Measurements from ENCODE around the gene BCL2. TPM values are rescaled to one million over a fixed set of nuclear protein-coding genes. Genes with fewer than 3 reads are reported as not detected.

BCL2 gene
- total RNA-seq, 8 experiments from 2014 or later: 0.97 to 29.2 (median 5.8) TPM

- ATAC-seq (replicated peaks in 6 of 8): peak; percentile 38 to 99 (median 99)
- in situ Hi-C loops (cut with MboI; ENCODE audit: low pct_unique_long_range_greater_than_20kb in 2 of 9, low sequenced_read_pairs in 9 of 9, unreplicated experiment in 9 of 9): no loop called here
- peaks cover 6 to 12% of the 10 kb centered on the region in 2 donors for H3K4me1 ChIP-seq (replicated peaks in 1 of 2)
- H3K4me3 ChIP-seq: no peak overlapping the region
- peak overlapping the region in 1 of 2 donors; percentile 9 for H3K27ac ChIP-seq
- 4 to 100% (median 64%) methylated on average over 1 to 5 of the region's 7 CpGs for WGBS, 10 experiments
Measured at GRCh38 chr18:63161761-63162195, 157.8 kb downstream of the BCL2 start.

GRCh38 chr18:63161032-63161760 lies 158.4 kb downstream of the BCL2 start:
- in situ Hi-C loops (cut with MboI; ENCODE audit: low pct_unique_long_range_greater_than_20kb in 2 of 9, low sequenced_read_pairs in 9 of 9, unreplicated experiment in 9 of 9): no loop called here
- no peak for ATAC-seq (replicated peaks in 6 of 8)
- no peak overlapping the region for H3K27ac ChIP-seq

GRCh38 chr18:63160172-63160995 lies 159.2 kb downstream of the BCL2 start:
- in situ Hi-C loops (cut with MboI; ENCODE audit: low pct_unique_long_range_greater_than_20kb in 2 of 9, low sequenced_read_pairs in 9 of 9, unreplicated experiment in 9 of 9): no loop called here
- WGBS, 10 experiments: 83 to 100% (median 92%) methylated on average over 1 to 11 of the region's 13 CpGs; no CpG with 5 or more reads in 3 of the 10 experiments
- H3K4me1 ChIP-seq (replicated peaks in 1 of 2): peaks cover 6 to 12% of the 10 kb centered on the region in 2 donors
- no peak overlapping the region for H3K4me3 ChIP-seq
- ATAC-seq (replicated peaks in 6 of 8): no peak
- H3K27ac ChIP-seq: no peak overlapping the region

More at GRCh38 chr18:63161032-63161760, 158.4 kb downstream of the BCL2 start:
- WGBS, 10 experiments: 58 to 100% (median 92%) methylated on average over 2 to 6 of the region's 7 CpGs; no CpG with 5 or more reads in 3 of the 10 experiments
- Histone ChIP-seq H3K4me3 (no peak overlapping the region), H3K4me1 (replicated peaks in 1 of 2) (peaks cover 6 to 12% of the 10 kb centered on the region in 2 donors)

- H3K27ac ChIP-seq: no peak overlapping the region
- in situ Hi-C loops (cut with MboI; ENCODE audit: low pct_unique_long_range_greater_than_20kb in 2 of 9, low sequenced_read_pairs in 9 of 9, unreplicated experiment in 9 of 9): no loop called here
- 73 to 99% (median 88%) methylated on average over 6 to 9 of the region's 9 CpGs for WGBS, 10 experiments
Measured at GRCh38 chr18:63159590-63159989, 160.0 kb downstream of the BCL2 start.

GRCh38 chr18:63158676-63159291 lies 160.8 kb downstream of the BCL2 start:
- WGBS, 10 experiments: 40 to 100% (median 90%) methylated on average over 1 to 6 of the region's 6 CpGs
- no peak overlapping the region for H3K27ac ChIP-seq

More at GRCh38 chr18:63159590-63159989, 160.0 kb downstream of the BCL2 start:
- Histone ChIP-seq H3K4me1 (replicated peaks in 1 of 2) (peaks cover 6 to 12% of the 10 kb centered on the region in 2 donors), H3K4me3 (no peak overlapping the region)
- ATAC-seq (replicated peaks in 6 of 8): no peak

GRCh38 chr18:63158012-63158631 lies 161.4 kb downstream of the BCL2 start:
- no peak for ATAC-seq (replicated peaks in 6 of 8)
- Histone ChIP-seq H3K4me3 (no peak overlapping the region), H3K27ac (no peak overlapping the region), H3K4me1 (replicated peaks in 1 of 2) (peaks cover 6 to 12% of the 10 kb centered on the region in 2 donors)
- in situ Hi-C loops (cut with MboI; ENCODE audit: low pct_unique_long_range_greater_than_20kb in 2 of 9, low sequenced_read_pairs in 9 of 9, unreplicated experiment in 9 of 9): no loop called here
- WGBS, 10 experiments: 23 to 100% (median 69%) methylated on average over 1 to 6 of the region's 7 CpGs; no CpG with 5 or more reads in 3 of the 10 experiments

More at GRCh38 chr18:63158676-63159291, 160.8 kb downstream of the BCL2 start:
- peaks cover 6 to 12% of the 10 kb centered on the region in 2 donors for H3K4me1 ChIP-seq (replicated peaks in 1 of 2)
- ATAC-seq (replicated peaks in 6 of 8): no peak
- H3K4me3 ChIP-seq: no peak overlapping the region
- in situ Hi-C loops (cut with MboI; ENCODE audit: low pct_unique_long_range_greater_than_20kb in 2 of 9, low sequenced_read_pairs in 9 of 9, unreplicated experiment in 9 of 9): no loop called here

GRCh38 chr18:63157293-63158011 lies 162.1 kb downstream of the BCL2 start:
- no peak for ATAC-seq (replicated peaks in 6 of 8)
- no peak overlapping the region for H3K27ac ChIP-seq
- in situ Hi-C loops (cut with MboI; ENCODE audit: low pct_unique_long_range_greater_than_20kb in 2 of 9, low sequenced_read_pairs in 9 of 9, unreplicated experiment in 9 of 9): no loop called here

GRCh38 chr18:63155910-63156773 lies 163.4 kb downstream of the BCL2 start:
- Histone ChIP-seq H3K4me3 (no peak overlapping the region), H3K27ac (no peak overlapping the region), H3K4me1 (replicated peaks in 1 of 2) (no peaks in the 10 kb centered on the region)
- ATAC-seq (replicated peaks in 6 of 8): no peak
- in situ Hi-C loops (cut with MboI; ENCODE audit: low pct_unique_long_range_greater_than_20kb in 2 of 9, low sequenced_read_pairs in 9 of 9, unreplicated experiment in 9 of 9): no loop called here
- WGBS, 10 experiments: 22 to 98% (median 74%) methylated on average over 1 to 10 of the region's 14 CpGs; no CpG with 5 or more reads in 1 of the 10 experiments

More at GRCh38 chr18:63157293-63158011, 162.1 kb downstream of the BCL2 start:
- Histone ChIP-seq H3K4me1 (replicated peaks in 1 of 2) (peaks cover 6 to 12% of the 10 kb centered on the region in 2 donors), H3K4me3 (no peak overlapping the region)
- WGBS, 10 experiments: 87 to 100% (median 97%) methylated on average over 1 to 14 of the region's 15 CpGs

GRCh38 chr18:63155169-63155852 lies 164.3 kb downstream of the BCL2 start:
- Histone ChIP-seq H3K27ac (no peak overlapping the region), H3K4me3 (no peak overlapping the region), H3K4me1 (replicated peaks in 1 of 2) (no peaks in the 10 kb centered on the region)
- WGBS, 10 experiments: 30 to 90% (median 56%) methylated on average over 2 to 11 of the region's 23 CpGs; no CpG with 5 or more reads in 4 of the 10 experiments
- peak in 7 of 8 experiments; percentile 28 to 90 (median 42) for ATAC-seq (replicated peaks in 6 of 8)
- in situ Hi-C loops (cut with MboI; ENCODE audit: low pct_unique_long_range_greater_than_20kb in 2 of 9, low sequenced_read_pairs in 9 of 9, unreplicated experiment in 9 of 9): no loop called here

- in situ Hi-C loops (cut with MboI; ENCODE audit: low pct_unique_long_range_greater_than_20kb in 2 of 9, low sequenced_read_pairs in 9 of 9, unreplicated experiment in 9 of 9): no loop called here
Measured at GRCh38 chr18:63154350-63155152, 165.0 kb downstream of the BCL2 start.

More at GRCh38 chr18:63154350-63155152, 165.0 kb downstream of the BCL2 start:
- no peak for ATAC-seq (replicated peaks in 6 of 8)
- WGBS, 10 experiments: 70 to 100% (median 84%) methylated on average over 1 to 6 of the region's 10 CpGs; no CpG with 5 or more reads in 4 of the 10 experiments
- H3K4me3 ChIP-seq: no peak overlapping the region
- no peak overlapping the region for H3K27ac ChIP-seq
- H3K4me1 ChIP-seq (replicated peaks in 1 of 2): no peaks in the 10 kb centered on the region
